Measurements from ENCODE around the gene PKDCC. TPM values are rescaled to one million over a fixed set of nuclear protein-coding genes. Genes with fewer than 3 reads are reported as not detected.

PKDCC gene
- total and polyA plus RNA-seq, 8 donors = 8.1 to 60.9 (median 24.5) TPM

DNA sequence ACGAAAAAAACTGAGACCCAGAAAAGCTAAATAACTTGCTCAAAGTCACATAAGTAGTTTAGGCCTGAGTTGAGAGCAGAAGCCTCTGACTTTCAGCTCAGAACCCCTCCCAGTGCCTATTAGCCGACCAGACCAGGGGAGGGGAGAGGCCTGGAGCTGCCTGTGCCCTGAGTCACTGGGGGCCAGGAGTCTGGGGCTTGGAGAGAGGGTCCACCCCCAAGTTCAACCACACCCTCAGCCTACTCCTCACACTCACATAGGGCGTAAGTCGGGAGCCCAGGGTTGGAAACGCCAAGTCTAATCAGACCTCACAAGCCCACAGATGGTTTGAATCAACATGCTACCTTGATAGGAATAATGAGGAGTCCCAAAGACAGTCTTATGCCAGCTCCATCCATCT is 12.6 kb upstream of the PKDCC start:
- H3K36me3 ChIP-seq = no peaks in the 10 kb centered on the region
- ATAC-seq = no peak
- H3K4me3 ChIP-seq = no peak overlapping the region
- no peak overlapping the region for H3K27ac ChIP-seq
- 85 to 87% methylated on average over 5 of the region's 5 CpGs for WGBS, 2 donors
- TF ChIP-seq, protein P1, sequence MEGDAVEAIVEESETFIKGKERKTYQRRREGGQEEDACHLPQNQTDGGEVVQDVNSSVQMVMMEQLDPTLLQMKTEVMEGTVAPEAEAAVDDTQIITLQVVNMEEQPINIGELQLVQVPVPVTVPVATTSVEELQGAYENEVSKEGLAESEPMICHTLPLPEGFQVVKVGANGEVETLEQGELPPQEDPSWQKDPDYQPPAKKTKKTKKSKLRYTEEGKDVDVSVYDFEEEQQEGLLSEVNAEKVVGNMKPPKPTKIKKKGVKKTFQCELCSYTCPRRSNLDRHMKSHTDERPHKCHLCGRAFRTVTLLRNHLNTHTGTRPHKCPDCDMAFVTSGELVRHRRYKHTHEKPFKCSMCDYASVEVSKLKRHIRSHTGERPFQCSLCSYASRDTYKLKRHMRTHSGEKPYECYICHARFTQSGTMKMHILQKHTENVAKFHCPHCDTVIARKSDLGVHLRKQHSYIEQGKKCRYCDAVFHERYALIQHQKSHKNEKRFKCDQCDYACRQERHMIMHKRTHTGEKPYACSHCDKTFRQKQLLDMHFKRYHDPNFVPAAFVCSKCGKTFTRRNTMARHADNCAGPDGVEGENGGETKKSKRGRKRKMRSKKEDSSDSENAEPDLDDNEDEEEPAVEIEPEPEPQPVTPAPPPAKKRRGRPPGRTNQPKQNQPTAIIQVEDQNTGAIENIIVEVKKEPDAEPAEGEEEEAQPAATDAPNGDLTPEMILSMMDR (IDR thresholded peaks at IDR 0.05) = no peak
- intact Hi-C loops (cut with DNase I) = no loop called here
- no peaks in the 10 kb centered on the region for H3K27me3 ChIP-seq
- no peak for FAIRE-seq
- no peaks in the 10 kb centered on the region for H3K4me1 ChIP-seq
- no peaks in the 10 kb centered on the region for H3K9me3 ChIP-seq
- no peak for DNase-seq

DNA sequence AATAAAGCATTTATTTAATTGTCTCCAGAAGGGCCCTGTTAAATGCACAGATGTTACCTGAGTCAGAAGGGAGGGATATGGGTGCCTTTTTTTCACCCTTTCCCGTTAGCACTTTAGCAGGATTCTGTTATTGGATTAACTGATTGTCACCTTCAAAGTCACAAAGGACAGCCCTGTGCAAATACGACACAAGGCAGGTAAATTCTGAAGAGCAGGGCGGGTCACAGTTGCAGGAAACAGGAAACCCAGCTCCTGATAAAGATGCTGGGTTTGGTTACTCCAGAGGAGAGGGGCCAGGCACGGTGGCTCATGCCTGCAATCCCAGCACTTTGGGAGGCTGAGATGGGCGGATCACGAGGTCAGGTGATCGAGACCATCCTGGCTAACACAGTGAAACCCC is 11.4 kb upstream of the PKDCC start:
- Histone ChIP-seq H3K27me3 (no peaks in the 10 kb centered on the region), H3K36me3 (no peaks in the 10 kb centered on the region), H3K27ac (no peak overlapping the region), H3K4me1 (no peaks in the 10 kb centered on the region), H3K9me3 (no peaks in the 10 kb centered on the region), H3K4me3 (no peak overlapping the region)
- DNase-seq = no peak
- 58 to 59% methylated on average over 7 of the region's 7 CpGs for WGBS, 2 donors
- intact Hi-C loops (cut with DNase I) = no loop called here
- no peak for FAIRE-seq
- peak in 2 of 4 donors; percentile 12 to 29 for ATAC-seq
- TF ChIP-seq, protein P1 (IDR thresholded peaks at IDR 0.05) = no peak

DNA sequence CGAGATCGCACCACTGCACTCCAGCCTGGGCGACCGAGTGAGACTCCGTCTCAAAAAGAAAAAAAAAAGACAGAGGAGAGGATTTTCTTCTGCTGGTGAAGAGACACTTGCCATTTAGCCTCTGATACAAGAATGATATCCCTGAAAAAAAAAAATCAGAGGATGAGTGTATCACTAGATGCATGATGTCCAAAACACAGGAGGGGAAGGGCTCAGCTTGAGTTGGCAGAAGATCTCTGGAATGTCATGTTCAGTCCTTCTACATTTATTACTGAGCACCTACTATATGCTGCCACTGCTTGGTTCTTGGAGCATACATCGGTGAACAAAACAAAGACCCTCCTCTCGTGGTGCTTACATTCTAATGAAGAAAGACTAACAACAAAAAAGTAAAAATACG is 10.9 kb upstream of the PKDCC start:
- FAIRE-seq (no peak), DNase-seq (no peak), ATAC-seq (no peak)
- TF ChIP-seq, protein P1 (IDR thresholded peaks at IDR 0.05) = no peak
- Histone ChIP-seq H3K9me3 (no peaks in the 10 kb centered on the region), H3K27ac (no peak overlapping the region), H3K4me3 (no peak overlapping the region), H3K36me3 (no peaks in the 10 kb centered on the region), H3K4me1 (no peaks in the 10 kb centered on the region), H3K27me3 (no peaks in the 10 kb centered on the region)
- 79 to 83% methylated on average over 8 of the region's 8 CpGs for WGBS, 2 donors
- intact Hi-C loops (cut with DNase I) = no loop called here

DNA sequence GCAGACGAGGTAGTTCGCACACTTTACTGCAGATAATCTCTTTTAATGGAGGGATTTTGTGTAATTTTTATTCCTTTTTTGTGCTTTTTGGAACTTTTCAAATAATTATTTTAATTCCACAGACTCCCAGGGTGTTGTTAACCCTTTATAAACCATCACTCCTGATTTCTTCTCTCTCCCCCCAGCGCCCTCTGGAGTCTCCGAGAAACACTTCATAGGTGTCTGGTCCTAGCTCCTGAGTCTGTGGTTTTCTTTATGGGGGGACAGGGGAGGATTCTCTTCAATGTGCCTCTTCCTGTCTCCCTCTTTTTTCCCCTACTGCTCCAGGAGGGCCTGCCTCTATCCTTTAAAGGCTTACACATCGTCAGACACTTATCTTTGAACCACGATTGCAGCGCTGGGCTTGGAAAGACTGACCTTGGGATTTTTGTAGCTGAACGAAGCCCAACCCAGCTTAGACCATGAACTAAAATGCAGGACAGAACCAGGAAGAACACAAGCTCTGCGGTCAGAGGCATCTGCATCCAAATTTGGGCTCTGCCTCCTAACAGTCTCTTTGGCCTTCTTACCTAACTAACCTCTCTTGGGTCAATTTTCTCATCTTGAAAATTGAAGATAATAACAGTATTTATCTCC is 7.1 kb upstream of the PKDCC start:
- ATAC-seq = no peak
- DNase-seq = no peak
- intact Hi-C loops (cut with DNase I) = no loop called here
- TF ChIP-seq, protein P1 (IDR thresholded peaks at IDR 0.05) = no peak
- no peak overlapping the region for H3K27ac ChIP-seq
- no peak for FAIRE-seq
- 42 to 43% methylated on average over 9 of the region's 9 CpGs for WGBS, 2 donors
- H3K4me3 ChIP-seq = no peak overlapping the region
- no peaks in the 10 kb centered on the region for H3K27me3 ChIP-seq
- H3K36me3 ChIP-seq = no peaks in the 10 kb centered on the region
- no peaks in the 10 kb centered on the region for H3K4me1 ChIP-seq
- no peaks in the 10 kb centered on the region for H3K9me3 ChIP-seq

DNA sequence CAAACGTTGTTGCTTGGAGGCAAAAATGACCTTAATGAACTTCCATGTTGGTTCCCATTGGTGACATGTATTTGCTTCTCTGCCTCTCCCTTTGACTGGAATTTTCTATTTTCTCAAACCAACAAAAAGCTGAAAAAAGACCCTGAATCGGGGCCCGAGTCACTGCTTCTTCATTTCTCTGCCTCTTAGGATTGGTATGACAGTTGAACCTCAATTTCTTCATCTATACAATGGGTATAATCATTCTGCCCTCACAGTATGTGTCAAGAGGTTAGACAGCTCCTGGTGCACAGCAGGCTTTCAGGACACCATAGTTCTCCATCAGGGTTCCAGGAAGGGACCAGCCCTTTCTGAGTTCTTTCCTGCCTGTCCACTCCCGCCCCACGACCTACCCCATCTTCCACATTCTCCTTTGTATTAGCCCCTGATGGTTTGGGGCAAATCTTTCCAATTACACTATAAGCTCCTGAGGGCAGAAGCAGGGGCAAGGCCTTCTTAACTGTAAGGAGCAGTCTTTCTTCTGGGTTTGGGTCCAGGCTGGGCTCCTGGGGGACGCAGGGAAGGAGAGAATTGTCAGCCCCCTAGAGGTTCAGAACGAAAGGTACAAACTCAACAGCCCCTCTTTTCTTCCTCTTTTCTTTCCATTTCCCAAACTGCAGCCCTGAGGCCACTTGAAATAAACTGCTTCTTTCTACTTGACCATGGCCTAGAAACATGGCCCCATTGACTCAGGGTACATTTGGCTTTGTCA is 6.3 kb upstream of the PKDCC start:
- Histone ChIP-seq H3K4me3 (no peak overlapping the region), H3K9me3 (no peaks in the 10 kb centered on the region), H3K4me1 (no peaks in the 10 kb centered on the region), H3K36me3 (no peaks in the 10 kb centered on the region), H3K27me3 (no peaks in the 10 kb centered on the region), H3K27ac (no peak overlapping the region)
- ATAC-seq (no peak), DNase-seq (no peak), FAIRE-seq (no peak)
- TF ChIP-seq, protein P1 (IDR thresholded peaks at IDR 0.05) = no peak
- WGBS, 2 donors = 69 to 76% methylated on average over 7 of the region's 7 CpGs
- intact Hi-C loops (cut with DNase I) = no loop called here
